Bronchial epithelial cell (primary cell): ENCODE results near the gene SH3BGRL2. TPM values are rescaled to one million over a fixed set of nuclear protein-coding genes. Genes with fewer than 3 reads are reported as not detected.

Source experiments
- DNase-seq: peaks from one replicate; pipeline ENCODE4 v3.0.0-alpha.2; 2010; ENCODE audit warnings: low read depth
- FAIRE-seq: peaks from 2 replicates; lab custom pipeline; 2011; peaks lifted over from hg19 to GRCh38; lab: Jason Lieb, UNC
- H3K27me3 ChIP-seq: 2 replicates; pipeline ENCODE4 v1.5.1; 2011; ENCODE audit warnings: low read length; ENCODE audit not compliant: control insufficient read depth, insufficient read depth
- H3K36me3 ChIP-seq: 2 replicates; pipeline ENCODE4 v1.5.1; 2011; ENCODE audit warnings: low read length; ENCODE audit not compliant: control insufficient read depth, insufficient read depth
- H3K4me3 ChIP-seq: 2 replicates; pipeline ENCODE4 v1.5.1; 2011; ENCODE audit warnings: mild to moderate bottlenecking, low read depth, low read length, control low read depth
- total RNA-seq: library from RNA; depleted of rRNA; stranded (reverse); fragments of >200 nt; gene quantifications from 2 replicates; pipeline ENCODE4 v1.2.1, GENCODE V29; 2014
- TF ChIP-seq, protein P1 (sequence below): IDR thresholded peaks from 2 replicates; pipeline ENCODE4 v1.5.1; 2011; ENCODE audit warnings: mild to moderate bottlenecking, moderate library complexity, low read length, control low read depth, inconsistent platforms; ENCODE audit not compliant: insufficient read depth, severe bottlenecking

The SH3BGRL2 gene
- total RNA-seq, 1 donor from 2014 or later: 15.0 TPM

DNA sequence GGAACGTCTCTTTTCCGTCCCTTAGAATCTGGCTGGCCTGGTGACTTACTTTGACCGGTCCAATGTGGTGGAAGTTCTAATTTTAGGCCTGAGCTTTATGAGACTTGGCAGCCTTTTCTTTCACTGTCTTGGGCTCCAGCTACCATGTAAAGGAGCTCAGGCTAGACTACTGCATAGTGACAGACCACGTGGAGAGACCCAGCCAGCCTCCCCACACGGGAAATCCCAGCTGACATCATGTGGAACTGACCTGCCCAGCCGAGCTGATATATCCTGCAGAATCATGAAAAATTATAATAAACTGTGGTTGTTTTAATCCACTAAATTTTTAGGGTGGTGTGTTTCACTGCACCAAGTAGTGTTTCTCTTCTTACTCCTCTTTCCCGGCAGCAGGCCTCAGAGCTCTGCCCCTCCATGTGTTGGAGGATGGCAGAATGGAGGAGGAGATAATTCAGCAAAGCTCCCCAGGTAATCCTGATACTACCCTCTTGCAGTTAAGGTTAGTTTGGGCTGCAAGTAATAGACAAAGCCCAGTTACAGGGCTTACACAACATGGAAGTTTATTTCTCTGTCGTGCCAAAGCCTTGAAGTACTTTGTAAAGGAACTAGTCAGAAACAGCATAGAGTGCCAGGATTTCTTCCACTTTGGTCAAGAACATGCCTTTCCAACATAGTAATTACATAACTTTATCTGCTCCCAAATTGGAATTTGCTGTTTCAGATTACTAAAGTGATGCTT is 87.5 kb downstream of the SH3BGRL2 start:
- TF ChIP-seq, protein P1, sequence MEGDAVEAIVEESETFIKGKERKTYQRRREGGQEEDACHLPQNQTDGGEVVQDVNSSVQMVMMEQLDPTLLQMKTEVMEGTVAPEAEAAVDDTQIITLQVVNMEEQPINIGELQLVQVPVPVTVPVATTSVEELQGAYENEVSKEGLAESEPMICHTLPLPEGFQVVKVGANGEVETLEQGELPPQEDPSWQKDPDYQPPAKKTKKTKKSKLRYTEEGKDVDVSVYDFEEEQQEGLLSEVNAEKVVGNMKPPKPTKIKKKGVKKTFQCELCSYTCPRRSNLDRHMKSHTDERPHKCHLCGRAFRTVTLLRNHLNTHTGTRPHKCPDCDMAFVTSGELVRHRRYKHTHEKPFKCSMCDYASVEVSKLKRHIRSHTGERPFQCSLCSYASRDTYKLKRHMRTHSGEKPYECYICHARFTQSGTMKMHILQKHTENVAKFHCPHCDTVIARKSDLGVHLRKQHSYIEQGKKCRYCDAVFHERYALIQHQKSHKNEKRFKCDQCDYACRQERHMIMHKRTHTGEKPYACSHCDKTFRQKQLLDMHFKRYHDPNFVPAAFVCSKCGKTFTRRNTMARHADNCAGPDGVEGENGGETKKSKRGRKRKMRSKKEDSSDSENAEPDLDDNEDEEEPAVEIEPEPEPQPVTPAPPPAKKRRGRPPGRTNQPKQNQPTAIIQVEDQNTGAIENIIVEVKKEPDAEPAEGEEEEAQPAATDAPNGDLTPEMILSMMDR: no peak
- Histone ChIP-seq H3K27me3 (no peaks in the 10 kb centered on the region), H3K4me3 (no peak overlapping the region), H3K36me3 (no peaks in the 10 kb centered on the region)
- no peak for FAIRE-seq
- no peak for DNase-seq

DNA sequence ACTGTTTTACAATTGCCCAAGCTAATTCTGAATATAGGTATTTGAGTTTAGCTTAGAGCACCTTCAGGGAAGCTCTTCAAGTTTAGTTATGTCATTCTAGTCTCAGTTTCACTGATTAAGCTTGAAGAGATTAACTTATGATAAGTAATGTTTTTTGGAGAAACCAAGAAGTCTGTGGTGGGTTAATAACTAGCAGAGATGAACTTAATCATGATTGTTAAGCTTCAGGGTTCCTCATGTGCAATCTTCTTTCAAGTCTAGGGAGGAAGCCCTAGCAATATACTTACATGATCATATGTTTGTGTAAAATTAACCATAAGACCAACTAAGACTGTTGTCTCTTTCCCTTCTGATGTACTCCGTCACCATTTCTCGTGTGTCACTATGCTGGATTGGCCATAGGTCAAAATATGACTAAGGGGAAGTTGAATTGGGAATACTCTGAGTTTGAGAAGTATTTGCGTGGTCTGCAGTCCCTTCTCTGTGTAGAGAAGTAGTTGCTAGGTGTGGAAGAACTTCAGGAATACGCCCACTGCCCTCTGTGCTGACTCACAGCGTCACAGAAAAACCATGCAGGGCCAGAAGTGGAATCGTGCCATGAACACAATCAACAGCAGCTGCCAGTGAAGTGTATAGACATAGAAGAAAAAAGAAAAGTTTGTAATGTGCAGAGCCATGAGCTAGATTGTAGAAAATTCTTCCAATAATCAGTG is 88.3 kb downstream of the SH3BGRL2 start:
- DNase-seq: peak; percentile 41
- Histone ChIP-seq H3K36me3 (no peaks in the 10 kb centered on the region), H3K4me3 (no peak overlapping the region), H3K27me3 (no peaks in the 10 kb centered on the region)
- no peak for FAIRE-seq
- TF ChIP-seq, protein P1: no peak

DNA sequence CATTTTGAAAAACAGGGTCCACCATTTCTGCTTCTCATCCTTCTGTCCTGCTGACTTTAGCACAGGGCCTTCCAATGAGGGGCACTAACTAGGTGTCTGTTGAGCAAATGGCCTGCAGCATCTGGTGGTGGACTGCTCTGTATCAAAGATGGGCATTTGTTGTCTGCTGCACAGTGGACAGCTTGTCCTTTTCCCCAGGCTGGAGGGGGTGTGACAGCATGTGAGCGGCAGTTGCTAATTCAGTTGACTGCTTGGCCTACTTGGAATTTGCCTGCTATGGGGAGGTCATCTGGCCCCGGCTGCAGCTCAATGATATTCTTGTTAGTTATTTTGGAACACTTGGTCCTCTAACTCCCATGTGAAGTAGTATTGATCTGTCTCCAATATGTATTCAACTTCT is 93.7 kb downstream of the SH3BGRL2 start:
- FAIRE-seq (no peak), DNase-seq (no peak)
- Histone ChIP-seq H3K27me3 (no peaks in the 10 kb centered on the region), H3K4me3 (no peak overlapping the region), H3K36me3 (no peaks in the 10 kb centered on the region)
- TF ChIP-seq, protein P1: no peak

DNA sequence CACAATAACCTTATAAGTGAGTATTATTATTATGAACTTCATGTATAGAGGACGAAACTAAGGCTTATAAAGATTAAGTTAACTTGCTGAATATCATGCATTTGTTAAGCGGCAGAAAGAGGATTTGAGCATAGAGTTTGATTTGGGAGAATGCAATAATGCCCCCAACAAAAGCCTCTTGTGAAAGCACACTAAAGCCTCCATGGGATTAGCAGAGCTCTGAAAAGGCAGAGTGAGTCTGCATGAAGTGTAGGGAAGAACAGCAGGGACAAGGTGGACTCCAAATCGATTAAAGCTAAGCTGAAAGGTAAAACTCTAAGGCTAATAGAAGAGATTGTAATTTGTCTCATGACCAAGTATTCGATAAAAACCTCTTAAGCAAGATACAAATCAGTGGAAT is 100.3 kb downstream of the SH3BGRL2 start:
- peaks cover 3% of the 10 kb centered on the region for H3K27me3 ChIP-seq
- H3K4me3 ChIP-seq: no peak overlapping the region
- TF ChIP-seq, protein P1: no peak
- no peaks in the 10 kb centered on the region for H3K36me3 ChIP-seq
- DNase-seq (no peak), FAIRE-seq (no peak)

DNA sequence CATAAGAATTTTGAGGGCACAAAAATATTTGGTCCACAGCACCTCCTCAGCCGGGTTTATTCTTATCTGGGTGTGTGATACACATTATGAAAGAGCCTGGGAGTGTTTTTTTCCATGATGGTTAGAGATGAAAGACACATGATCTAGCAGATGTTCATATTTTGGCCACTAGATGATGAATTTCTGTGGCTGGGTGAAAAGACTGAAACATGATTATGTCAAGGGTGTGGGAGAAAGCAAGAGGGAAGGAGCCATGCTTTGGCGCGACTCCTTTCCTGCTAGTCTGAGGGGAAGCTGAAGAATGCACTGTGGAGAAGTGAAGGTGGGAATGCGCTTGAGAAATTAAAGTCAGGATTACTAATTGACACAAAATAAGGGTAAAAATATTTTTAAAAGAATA is 102.3 kb downstream of the SH3BGRL2 start:
- Histone ChIP-seq H3K4me3 (no peak overlapping the region), H3K36me3 (no peaks in the 10 kb centered on the region), H3K27me3 (peaks cover 3% of the 10 kb centered on the region)
- TF ChIP-seq, protein P1: no peak
- DNase-seq (no peak), FAIRE-seq (no peak)
